Activated T-cell treated with anti-CD3 and anti-CD28 coated beads, Interleukin-2, amount 50 U/mL, for 48 hours (primary cell): ENCODE data around the gene CLK2.

Experiments used
- DNase-seq, 2 experiments: peaks; one replicate each; pipeline ENCODE4 v3.0.0-alpha.2; 2020

Gene CLK2

DNA sequence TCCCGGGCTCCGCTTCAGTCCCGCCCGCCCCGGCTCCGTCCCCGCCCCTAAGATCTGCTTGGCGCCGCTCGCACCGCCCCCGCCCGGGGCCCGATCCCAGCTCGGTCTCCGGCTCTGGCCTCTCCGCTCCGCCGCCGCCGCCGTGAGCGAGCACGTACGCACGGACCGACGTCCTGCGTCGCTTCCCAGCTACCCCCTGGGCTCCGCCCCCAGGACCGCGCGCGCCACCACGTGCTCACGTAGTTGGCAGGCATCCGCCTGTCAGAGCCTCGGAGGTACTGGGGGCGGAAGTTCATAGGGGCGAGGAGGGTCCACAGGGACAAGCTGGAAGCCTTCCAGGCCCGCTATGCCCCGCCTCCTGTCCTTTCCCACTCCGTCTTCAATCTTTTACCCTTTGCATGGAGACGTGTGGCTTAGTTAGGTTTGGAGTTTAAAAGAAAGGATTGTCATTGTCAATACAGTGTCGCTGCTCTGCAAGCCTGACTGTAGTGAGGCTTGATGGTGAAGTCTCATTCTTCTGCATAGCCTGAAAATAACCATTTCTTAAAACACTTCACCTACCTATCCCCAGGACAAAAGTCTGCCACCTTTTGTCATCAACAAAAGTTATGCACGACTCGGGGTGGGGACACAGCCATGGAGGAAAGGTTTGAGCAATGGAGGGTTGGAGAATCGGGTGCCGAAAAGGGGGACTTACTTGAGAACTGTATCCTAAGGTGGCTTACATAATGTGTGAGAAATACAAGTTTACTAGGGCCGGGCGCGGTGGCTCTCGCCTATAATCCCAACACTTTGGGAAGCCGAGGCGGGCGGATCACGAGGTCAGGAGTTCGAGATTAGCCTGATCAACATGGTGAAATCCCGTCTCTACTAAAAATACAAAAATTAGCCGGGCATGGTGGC lies at the start of gene CLK2:
TSS of gene CLK2 (minus strand) at position 162 of the 903 bp plus-strand sequence. CDS start 2,527 bp downstream, outside the sequence.
- peak; percentile 96 to 98 for DNase-seq

DNA sequence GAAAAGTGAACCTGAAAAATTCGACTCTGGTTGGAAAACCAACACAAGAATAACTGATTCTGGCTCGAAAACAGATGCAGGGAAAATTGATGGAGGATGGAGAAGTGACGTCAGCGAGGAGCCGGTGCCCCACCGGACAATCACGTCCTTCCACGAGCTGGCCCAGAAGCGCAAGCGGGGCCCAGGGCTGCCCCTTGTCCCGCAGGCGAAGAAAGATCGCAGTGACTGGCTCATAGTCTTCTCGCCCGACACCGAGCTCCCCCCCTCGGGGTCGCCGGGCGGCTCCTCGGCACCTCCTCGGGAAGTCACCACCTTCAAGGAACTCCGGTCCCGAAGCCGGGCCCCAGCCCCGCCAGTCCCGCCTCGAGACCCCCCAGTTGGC lies 49.3 kb upstream of the CLK2 start:
- DNase-seq = no peak

DNA sequence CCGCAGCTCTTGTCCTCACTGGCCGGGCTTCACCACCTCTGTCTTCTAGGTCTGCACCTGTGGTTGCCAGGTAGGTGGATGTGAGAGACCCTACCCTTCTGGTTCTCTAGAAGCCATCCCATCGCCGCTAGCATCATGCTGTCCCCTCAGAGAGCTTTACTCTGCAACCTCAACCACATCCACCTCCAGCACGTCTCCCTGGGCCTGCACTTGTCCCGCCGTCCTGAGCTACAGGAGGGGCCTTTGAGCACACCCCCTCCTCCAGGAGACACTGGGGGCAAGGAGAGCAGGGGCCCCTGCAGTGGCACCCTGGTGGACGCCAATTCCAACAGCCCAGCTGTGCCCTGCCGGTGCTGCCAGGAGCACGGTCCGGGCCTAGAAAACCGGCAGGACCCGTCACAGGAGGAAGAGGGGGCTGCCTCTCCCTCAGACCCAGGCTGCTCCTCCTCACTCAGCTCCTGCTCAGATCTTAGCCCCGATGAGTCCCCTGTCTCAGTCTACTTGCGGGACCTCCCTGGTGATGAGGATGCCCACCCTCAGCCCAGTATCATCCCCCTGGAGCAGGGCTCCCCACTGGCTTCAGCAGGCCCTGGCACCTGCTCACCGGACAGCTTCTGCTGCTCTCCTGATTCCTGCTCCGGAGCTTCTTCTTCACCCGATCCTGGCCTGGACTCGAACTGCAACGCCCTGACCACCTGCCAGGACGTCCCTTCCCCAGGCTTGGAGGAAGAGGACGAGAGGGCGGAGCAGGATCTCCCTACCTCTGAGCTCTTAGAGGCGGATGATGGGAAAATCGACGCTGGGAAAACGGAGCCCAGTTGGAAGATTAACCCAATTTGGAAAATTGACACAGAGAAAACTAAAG lies 48.6 kb upstream of the CLK2 start:
- peak in 1 of 2 experiments; percentile 39 for DNase-seq

DNA sequence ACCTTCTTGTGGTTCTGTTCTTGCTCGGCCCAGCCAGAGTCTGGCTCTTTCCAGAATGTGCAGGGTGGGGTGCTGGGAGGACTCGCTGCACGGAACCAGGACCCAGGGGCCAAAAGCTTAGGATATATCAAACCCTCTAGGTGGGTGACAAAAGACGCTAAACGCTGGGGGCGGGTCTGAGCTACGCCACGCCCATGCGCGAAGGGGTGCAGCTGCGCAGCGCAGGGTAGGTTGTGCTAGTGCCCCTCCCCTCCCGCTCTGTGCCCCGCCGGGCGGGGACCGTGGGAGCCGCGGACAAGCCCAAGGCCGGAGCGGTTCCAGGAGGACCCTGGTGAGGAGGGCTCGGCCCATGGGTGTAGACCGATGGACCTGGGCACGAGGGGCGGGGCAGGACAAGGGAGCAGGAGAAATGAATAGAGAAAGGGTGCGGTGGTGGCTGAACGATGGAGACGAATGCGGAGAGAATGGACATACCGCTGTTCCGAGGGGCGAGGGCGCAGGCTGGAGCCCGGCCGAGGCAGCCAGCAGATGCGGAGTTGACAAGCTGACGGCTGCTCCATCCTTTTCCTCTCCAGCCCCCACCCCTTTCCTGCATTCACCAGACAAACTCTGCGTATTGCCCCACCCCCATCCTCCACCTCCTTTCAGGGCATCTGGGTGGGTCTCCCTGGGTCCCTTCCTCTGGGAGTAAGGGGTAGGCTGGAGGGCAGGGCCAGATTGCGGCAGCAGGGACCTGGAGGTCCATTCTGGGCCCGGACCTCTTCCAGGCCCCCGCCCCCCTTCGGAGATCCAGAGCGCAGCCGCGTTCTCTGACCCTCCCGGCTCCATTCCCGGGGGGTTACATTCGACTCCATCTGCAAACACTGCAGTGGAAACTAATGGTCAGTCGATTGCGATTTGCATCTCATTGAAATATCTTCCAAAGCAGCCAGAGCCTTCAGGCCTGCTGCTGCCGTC lies 47.6 kb upstream of the CLK2 start, which contains the start of gene RUSC1:
TSS of gene RUSC1 (plus strand) at position 234 of the 957 bp plus-strand sequence. CDS start 880 bp downstream, outside the sequence.
- peak; percentile 88 for DNase-seq

DNA sequence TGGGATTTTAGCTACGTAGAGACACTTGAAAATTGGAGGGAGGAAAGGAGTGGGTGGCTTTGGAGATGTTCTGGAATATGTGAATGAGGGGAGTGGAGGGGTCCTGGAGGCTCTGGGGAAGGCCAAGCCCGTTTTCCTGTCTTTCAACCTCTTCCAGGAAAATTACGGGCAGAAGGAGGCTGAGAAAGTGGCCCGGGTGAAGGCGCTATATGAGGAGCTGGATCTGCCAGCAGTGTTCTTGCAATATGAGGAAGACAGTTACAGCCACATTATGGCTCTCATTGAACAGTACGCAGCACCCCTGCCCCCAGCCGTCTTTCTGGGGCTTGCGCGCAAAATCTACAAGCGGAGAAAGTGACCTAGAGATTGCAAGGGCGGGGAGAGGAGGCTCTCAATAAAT lies 46.9 kb upstream of the CLK2 start:
- no peak for DNase-seq

DNA sequence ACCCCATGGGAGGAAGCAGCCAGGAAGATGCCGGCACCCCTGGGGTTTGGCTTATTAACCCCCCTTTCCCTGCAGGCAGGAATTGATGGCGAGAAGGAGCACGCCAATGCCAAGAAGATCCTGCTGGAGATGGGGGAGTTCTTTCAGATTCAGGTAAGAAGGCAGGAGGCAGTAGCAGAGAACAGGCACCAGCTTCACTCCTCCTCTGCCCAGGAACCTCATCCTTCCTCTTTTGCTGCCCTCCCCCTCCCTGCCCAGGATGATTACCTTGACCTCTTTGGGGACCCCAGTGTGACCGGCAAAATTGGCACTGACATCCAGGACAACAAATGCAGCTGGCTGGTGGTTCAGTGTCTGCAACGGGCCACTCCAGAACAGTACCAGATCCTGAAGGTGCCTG lies 46.2 kb upstream of the CLK2 start:
- no peak for DNase-seq

DNA sequence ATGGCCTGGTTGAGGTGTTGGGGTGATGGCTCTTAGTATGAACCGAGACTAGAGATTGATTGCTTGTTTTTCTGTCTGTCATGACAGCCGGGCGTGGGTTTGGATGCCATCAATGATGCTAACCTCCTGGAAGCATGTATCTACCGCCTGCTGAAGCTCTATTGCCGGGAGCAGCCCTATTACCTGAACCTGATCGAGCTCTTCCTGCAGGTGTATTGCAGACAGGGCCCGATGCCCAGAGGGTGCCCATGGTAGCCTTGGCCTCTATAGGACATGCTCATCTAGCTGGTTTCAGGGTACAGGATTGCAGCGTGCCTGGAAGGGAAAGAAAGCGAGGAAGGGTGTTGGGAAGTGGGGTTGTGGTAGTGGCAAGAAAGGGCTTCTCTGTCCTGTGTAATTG lies 44.8 kb upstream of the CLK2 start:
- DNase-seq = no peak

DNA sequence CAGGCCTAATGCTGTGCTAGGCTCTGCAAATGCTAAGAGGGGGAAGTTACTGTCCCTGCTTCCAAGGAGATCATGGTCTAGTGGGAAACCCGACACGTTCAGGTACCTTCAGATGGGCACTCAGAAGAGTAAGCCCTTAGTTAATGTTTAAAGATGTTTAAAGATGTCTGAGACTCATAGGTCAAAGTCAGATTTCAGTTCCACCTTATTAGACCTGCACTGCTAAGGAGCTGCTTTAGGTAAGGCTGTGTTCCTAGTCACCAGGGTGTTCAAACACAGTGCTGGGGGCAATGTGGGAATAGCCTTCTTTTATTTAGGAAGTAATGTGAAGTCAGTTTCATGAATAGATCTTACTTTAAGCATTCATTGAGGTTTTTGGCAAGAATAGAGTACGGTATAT lies 43.6 kb upstream of the CLK2 start:
- DNase-seq = no peak

DNA sequence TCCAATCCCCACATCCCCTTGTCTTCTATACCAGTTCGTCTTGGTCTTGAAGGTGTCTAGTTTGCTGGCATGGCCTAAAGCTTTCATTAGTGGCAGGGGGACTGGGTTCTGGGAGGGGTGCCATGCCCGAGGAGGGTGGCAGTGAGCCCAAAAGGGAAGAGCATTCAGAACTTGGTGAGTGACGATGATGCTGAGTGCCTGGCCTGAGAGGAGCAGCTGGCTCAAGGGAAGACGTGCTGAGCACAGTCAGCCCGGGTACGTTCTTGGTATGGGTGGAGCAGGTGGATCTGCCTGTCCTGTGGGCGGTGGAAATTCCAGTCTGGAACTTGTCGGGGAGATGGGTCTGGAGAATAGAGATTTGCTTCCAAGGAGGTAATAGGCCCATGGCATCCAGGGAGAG lies 40.0 kb upstream of the CLK2 start:
- no peak for DNase-seq

DNA sequence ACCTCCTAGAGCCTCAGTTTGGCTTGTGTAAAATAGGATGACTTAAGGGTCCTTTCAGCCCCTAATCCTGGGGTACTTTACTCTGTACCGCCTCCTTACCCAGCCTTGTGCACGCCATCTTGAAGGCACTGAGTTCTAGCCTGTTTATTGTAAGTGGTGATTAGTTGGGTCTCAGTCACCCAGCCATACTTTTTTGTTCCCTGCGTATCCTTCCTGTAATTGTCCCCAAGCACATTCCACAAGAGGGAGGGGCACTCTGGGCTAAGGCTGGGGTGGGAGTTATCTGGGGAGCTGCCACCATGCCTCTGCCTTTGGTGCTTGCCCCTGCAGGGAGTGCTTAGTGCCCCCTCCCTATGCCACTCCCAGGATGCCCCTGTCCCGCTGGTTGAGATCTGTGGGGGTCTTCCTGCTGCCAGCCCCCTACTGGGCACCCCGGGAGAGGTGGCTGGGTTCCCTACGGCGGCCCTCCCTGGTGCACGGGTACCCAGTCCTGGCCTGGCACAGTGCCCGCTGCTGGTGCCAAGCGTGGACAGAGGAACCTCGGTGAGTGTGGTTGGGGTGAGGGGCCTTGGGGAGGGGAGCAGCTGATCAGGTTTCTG lies 36.2 kb upstream of the CLK2 start:
- peak in 1 of 2 experiments; percentile 32 for DNase-seq

DNA sequence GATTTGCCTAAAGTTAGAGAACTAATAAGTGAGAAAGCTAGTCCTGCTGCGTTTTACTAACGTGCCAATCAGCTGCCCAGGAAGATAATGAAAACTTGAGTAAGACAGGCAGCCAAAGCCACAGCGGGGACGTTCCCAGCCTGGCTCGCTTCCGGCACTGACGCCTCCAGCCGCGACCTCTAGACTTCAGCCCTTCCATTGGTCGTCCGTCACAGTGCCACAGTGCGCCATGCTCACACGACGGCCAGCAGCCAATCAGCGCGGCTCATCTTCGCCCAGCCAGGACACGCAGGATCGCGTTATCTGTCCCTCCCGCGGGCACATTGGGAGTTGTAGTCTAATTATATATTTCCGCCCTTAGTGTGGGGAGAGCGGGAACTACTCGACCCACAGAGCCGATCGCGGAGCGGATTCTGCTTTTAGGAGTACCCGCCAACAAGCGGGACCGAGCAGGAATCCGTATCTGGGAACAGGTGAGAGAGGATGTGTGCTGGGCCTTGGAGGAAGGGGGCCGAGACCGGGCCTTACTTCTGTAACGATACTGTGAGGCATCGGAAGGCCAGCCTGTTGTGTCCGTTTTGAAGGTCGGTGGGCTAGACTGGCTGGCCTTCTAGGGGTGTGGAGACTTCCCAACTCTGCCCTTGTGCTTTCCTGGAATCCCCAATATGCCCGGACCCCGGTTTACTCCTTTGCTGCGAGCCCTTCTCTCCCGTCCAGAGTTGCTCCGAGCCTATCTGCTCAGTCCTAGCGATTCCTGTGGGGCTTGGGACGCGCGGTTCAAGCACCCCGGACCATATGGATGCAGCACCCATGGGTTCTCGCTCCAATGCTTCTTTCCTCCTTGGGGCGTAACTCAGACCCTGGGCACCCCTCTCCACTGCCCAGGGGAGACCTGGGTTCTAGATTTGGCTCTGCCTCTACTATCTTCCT lies 35.5 kb upstream of the CLK2 start, which contains the start of gene FDPS:
TSS of gene FDPS (plus strand) at position 374 of the 930 bp plus-strand sequence. CDS start 924 bp downstream, outside the sequence.
- peak; percentile 96 to 97 for DNase-seq

DNA sequence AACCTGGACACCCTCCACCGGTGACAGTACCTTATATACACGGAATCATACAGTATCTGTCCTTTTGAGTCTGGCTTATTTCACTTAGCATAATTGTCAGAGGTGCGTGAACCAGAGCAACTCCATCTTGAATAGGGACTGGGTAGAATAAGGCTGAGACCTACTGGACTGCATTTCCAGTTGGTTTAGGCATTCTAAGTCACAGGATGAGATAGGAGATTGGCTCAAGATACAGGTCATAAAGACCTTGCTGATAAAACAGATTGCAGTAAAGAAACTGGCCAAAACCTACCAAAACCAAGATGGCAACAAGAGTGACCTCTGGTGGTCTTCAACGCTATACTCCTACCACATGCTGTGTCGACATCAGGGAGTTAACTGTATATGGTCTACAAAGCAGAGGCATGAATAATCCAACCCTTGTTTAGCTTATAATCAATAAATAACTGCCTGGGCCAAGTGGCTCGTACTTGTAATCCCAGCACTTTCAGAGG lies 34.0 kb upstream of the CLK2 start:
- no peak for DNase-seq

DNA sequence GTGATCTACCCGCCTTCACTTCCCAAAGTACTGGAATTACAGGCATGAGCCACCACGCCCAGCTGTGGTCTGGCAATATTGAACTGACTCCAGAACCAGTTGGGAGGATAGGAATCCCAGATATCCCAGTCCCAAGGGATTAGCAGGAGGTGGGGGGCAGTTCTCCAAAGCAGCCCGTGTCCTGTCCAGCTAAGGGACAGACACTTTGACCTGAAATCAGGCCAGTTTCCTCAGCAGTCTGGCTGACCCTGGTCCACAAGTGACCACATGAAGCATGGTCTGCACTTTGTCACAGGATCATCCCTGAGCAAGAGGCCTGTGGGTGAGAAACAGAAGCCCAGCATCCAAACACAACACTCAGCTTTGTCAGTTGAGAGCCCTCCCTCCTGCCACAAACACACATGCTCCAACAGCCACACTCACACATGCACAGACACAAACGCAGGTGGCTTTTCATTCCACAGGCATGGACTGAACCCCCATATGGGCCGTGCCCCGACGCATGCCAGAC lies 32.6 kb upstream of the CLK2 start:
- DNase-seq = no peak

DNA sequence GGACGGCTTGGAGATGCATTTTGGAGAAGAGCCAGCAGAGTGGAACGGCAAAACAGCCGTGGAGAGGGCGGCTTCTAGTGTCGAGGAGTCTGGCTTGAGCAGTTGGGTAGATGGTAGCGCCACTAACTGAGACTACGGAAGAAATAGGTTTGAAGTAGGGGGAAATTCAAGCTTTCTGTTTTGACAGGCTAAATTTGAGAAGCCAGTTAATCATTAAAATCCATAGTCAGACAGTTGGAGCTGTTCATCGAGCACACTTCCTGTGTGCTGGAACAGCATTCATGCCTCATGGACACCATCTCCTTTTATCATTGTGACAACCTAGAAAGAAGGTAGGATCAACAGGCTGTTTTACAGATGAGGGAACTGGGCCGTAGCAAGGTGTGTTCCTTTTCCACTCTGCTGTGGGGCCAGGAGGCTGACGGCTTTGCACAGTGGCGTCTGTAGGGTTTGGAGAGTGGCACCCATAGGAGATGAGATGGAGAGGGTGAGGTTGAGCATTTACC lies 31.3 kb upstream of the CLK2 start:
- DNase-seq = no peak

DNA sequence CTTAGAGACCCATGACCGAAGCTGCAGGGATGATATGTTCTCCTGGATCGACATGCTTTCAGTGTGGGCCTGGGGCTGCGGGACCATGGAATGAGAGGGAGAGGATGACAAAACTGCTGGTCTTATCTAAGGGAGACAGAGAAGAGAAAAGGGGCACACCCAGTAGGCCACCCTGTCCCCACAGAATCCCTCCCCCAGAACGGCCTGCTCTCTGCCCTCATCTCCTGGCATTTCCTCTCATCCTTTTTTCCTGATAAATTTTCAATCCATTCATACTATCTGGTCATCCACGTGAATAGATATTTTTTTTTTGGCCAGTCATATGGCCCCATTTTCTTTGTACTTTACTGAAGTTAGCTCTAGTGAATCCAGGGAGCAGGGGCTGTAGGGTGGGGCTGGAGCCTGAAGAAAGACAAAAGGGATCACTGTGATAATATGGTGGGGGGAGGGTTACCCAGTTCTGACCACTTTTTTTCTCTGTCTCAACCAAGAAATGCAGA lies 28.1 kb upstream of the CLK2 start, which contains the start of gene PKLR:
TSS of gene PKLR (minus strand) at position 97 of the 500 bp plus-strand sequence. CDS start at position 54, 43 bp downstream.
- no peak for DNase-seq

DNA sequence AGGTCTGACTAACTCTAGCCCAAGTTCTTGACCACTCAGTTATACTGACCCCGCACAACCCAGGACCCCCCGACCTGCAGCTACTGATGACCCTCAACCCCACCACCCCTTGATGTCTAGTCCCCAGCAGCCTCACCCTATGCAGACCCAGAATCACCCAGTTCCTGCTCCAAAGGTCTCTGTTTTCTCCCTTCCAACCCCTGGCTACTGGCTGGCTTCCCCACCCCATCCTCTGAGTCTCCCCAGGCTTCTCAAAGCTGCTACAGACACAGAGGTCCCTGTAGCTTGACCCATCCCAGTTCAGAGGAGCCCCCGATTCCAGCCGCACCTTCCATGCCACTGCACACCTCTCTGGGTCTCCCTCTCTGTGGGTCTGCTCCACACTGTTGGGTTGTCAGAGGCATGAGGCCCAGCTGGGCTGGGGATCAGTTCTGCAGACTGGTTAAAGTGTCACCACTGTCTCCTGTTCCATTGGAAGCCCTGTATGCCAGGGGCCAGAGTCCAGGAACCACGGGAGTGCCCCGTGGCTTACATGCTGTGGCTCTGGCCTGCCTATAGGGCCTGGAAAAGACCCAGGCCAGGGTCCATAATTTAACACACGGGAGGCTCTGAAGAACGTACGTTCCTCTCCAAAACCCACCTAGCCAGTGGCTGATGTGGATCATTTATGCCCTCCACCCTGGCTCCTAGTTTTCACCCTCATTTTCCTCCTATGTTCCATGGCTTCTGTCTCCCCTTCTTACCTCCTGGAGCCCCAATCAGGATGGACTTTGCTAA lies 27.4 kb upstream of the CLK2 start:
- DNase-seq = no peak

DNA sequence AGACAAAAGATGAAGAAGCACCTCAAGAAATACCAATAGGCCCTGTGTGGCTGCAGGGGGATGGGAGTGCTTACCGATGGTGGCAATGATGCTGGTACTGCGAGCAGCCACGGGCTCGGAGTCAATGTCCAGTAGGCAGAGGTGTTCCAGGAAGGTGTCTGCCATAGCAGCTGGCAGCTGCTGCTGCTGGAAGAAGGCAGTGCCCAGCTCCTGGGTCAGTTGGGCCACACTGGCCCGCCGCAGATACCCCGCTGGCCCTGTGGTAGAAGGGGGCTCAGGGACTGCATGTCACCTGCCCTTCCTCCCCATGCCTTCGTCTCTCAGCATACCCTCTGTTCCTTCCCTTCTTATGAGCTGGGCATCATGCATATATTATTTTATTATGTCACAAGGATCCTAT lies 26.7 kb upstream of the CLK2 start:
- no peak for DNase-seq

DNA sequence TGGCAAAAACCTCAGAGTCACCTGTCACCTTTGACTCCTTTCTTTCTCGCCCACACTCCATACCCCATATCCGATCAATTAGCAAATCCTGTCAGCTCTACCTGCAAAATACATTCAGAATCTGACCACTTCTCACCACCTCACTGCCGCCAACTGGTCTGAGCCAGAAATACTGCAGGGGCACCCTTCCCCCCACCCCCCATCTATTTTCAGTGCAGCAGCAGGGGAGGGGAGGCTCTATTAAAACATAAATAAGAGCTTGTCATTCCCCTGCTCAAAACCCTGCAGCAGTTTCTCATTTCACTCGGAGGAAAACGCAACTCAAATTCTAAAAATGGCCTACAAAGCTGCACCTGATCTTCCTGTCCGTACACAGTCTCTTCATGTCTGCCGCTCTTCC lies 24.1 kb upstream of the CLK2 start:
- no peak for DNase-seq

DNA sequence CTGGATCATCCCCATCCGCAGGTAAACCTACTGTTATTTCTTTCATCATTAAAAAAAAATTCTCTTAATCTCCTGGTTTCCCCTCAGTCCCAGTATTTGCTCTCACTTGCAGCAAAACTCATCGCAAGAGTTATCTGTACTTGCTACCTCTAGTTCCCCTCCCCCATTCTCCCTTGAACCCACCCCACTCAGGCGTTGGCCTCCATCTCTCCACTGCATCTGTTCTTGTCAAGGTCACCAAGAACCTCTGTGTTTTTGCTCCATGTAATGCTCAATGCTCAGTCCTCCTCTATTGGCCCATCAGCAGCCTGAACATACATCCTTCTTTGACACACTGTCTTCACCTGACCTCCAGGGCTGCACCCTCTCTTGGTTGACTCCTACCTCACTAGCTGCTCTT lies 23.4 kb upstream of the CLK2 start:
- no peak for DNase-seq
